ENCODE data around the gene FZR1. TPM values are rescaled to one million over a fixed set of nuclear protein-coding genes. Genes with fewer than 3 reads are reported as not detected.

Gene FZR1
- total RNA-seq, 2 donors from 2014 or later = 29.0 to 29.5 TPM

- no peak for DNase-seq (ENCODE audit: low spot score)
Observed at GRCh38 chr19:3469638-3470499, 36.2 kb upstream of the FZR1 start.

GRCh38 chr19:3470500-3471128, 35.5 kb upstream of the FZR1 start:
- intact Hi-C loops (cut with DNase I) = loop anchor here in 1 of 2 donors (5.0 kb wide), 1 partner anchor 38 kb away; no protein-coding TSS in a partner anchor
- no peak for DNase-seq (ENCODE audit: low spot score)

More at GRCh38 chr19:3469638-3470499, 36.2 kb upstream of the FZR1 start:
- intact Hi-C loops (cut with DNase I) = loop anchor here in 1 of 2 donors (5.0 kb wide), 1 partner anchor 38 kb away; no protein-coding TSS in a partner anchor

- intact Hi-C loops (cut with DNase I) = loop anchor here in 1 of 2 donors (2.0 to 5.0 kb wide), 2 partner anchors 40 to 147 kb away; no protein-coding TSS in a partner anchor
- DNase-seq (ENCODE audit: low spot score) = no peak
Observed at GRCh38 chr19:3471954-3472655, 34.0 kb upstream of the FZR1 start.

GRCh38 chr19:3474010-3474409, 32.1 kb upstream of the FZR1 start:
- no peak for DNase-seq (ENCODE audit: low spot score)
- intact Hi-C loops (cut with DNase I) = loop anchor here in 1 of 2 donors (5.0 kb wide), 1 partner anchor 42 kb away; no protein-coding TSS in a partner anchor

- intact Hi-C loops (cut with DNase I) = loop anchor here (5.0 kb wide), 2 partner anchors 42 to 152 kb away; no protein-coding TSS in a partner anchor
- no peak for DNase-seq (ENCODE audit: low spot score)
Observed at GRCh38 chr19:3474614-3475013, 31.5 kb upstream of the FZR1 start.

- intact Hi-C loops (cut with DNase I) = loop anchor here in 1 of 2 donors (5.0 kb wide), 1 partner anchor 153 kb away; no protein-coding TSS in a partner anchor
- no peak for DNase-seq (ENCODE audit: low spot score)
Observed at GRCh38 chr19:3475449-3475848, 30.7 kb upstream of the FZR1 start.

- intact Hi-C loops (cut with DNase I) = loop anchor here in 1 of 2 donors (5.0 kb wide), 1 partner anchor 155 kb away; no protein-coding TSS in a partner anchor
- no peak for DNase-seq (ENCODE audit: low spot score)
Observed at GRCh38 chr19:3476830-3477229, 29.3 kb upstream of the FZR1 start.

GRCh38 chr19:3477506-3477905, 28.6 kb upstream of the FZR1 start:
- intact Hi-C loops (cut with DNase I) = loop anchor here in 1 of 2 donors (5.0 kb wide), 1 partner anchor 155 kb away; no protein-coding TSS in a partner anchor

GRCh38 chr19:3477951-3478350, 28.2 kb upstream of the FZR1 start:
- no peak for DNase-seq (ENCODE audit: low spot score)

More at GRCh38 chr19:3477506-3477905, 28.6 kb upstream of the FZR1 start:
- no peak for DNase-seq (ENCODE audit: low spot score)

GRCh38 chr19:3478409-3479176, 27.5 kb upstream of the FZR1 start:
- no peak for DNase-seq (ENCODE audit: low spot score)
- intact Hi-C loops (cut with DNase I) = loop anchor here in 1 of 2 donors (5.0 kb wide), 1 partner anchor 156 kb away; no protein-coding TSS in a partner anchor

More at GRCh38 chr19:3477951-3478350, 28.2 kb upstream of the FZR1 start:
- intact Hi-C loops (cut with DNase I) = loop anchor here in 1 of 2 donors (5.0 kb wide), 1 partner anchor 156 kb away; no protein-coding TSS in a partner anchor

GRCh38 chr19:3479177-3479833, 26.8 kb upstream of the FZR1 start:
- intact Hi-C loops (cut with DNase I) = loop anchor here in 1 of 2 donors (5.0 kb wide), 1 partner anchor 157 kb away; no protein-coding TSS in a partner anchor

GRCh38 chr19:3479834-3480215, 26.3 kb upstream of the FZR1 start:
- no peak for DNase-seq (ENCODE audit: low spot score)
- intact Hi-C loops (cut with DNase I) = loop anchor here in 1 of 2 donors (5.0 kb wide), 1 partner anchor 158 kb away; no protein-coding TSS in a partner anchor

More at GRCh38 chr19:3479177-3479833, 26.8 kb upstream of the FZR1 start:
- DNase-seq (ENCODE audit: low spot score) = no peak

GRCh38 chr19:3480383-3481091, 25.6 kb upstream of the FZR1 start, which contains the start of gene SMIM24:
Gene SMIM24 (minus strand): TSS chr19:3480525. CDS start chr19:3480463, 62 bp downstream.
- intact Hi-C loops (cut with DNase I) = no loop called here

GRCh38 chr19:3481241-3482090, 24.6 kb upstream of the FZR1 start:
- intact Hi-C loops (cut with DNase I) = no loop called here
- DNase-seq (ENCODE audit: low spot score) = no peak

More at GRCh38 chr19:3480383-3481091, 25.6 kb upstream of the FZR1 start, which contains the start of gene SMIM24:
- no peak for DNase-seq (ENCODE audit: low spot score)

GRCh38 chr19:3482507-3483225, 23.4 kb upstream of the FZR1 start:
- DNase-seq (ENCODE audit: low spot score) = peak; percentile 81
- intact Hi-C loops (cut with DNase I) = no loop called here
